HCT116 (cell line): Measurements from ENCODE around the gene RAPGEF6. TPM values are rescaled to one million over a fixed set of nuclear protein-coding genes. Genes with fewer than 3 reads are reported as not detected.

Source experiments
- ATAC-seq: fragments of 200-7000 bp; cut with Tn5 transposase; 2 replicates; pipeline ENCODE4 v1.9.1; 2020; ENCODE audit warnings: mild to moderate bottlenecking, moderate library complexity
- BruUV-seq: library from RNA; stranded (reverse); fragments of 400-500 nt; replicated peaks from 2 replicates; lab custom pipeline; 2021; lab: Mats Ljungman, UMichigan
- CTCF ChIA-PET: fragments of 300-600 bp; sonication (Branson Sonifier 250); formaldehyde crosslinking; loops from one replicate; lab custom pipeline; 2021; ENCODE audit warnings: antibody characterized with exemption; lab: Charles Lee
- POLR2A ChIA-PET: fragments of 300-600, 350-600 bp; sonication (Branson Sonifier 250); formaldehyde crosslinking; loops from one replicate; lab custom pipeline; 2021; ENCODE audit warnings: antibody characterized with exemption; lab: Charles Lee
- RAD21 ChIA-PET, 2 experiments: fragments of 300-600 bp; sonication (Branson Sonifier 250); formaldehyde crosslinking; loops; one replicate each; lab custom pipeline; 2023; ENCODE audit warnings: low total read pairs in 2 of 2; ENCODE audit not compliant: uncharacterized antibody in 2 of 2, unreplicated experiment in 2 of 2, low non-redundant PET in 1 of 2; lab: Charles Lee
- DNase-seq: peaks from one replicate; pipeline ENCODE4 v3.0.0-alpha.2; 2010; ENCODE audit warnings: low read depth, low spot score
- H2AFZ ChIP-seq: fragments of 200-600 bp; shearing (Covaris generic), sonication (generic); 2 replicates; pipeline ENCODE4 v1.6.1; 2017; ENCODE audit warnings: low read depth, mixed run types, mixed read lengths, antibody characterized with exemption, low read length; ENCODE audit not compliant: poor library complexity, severe bottlenecking
- H3K27ac ChIP-seq: 2 replicates; pipeline ENCODE4 v1.5.1; 2012; ENCODE audit warnings: low read depth, low read length
- H3K27me3 ChIP-seq: fragments of 200-600 bp; sonication (generic); 2 replicates; pipeline ENCODE4 v1.6.1; 2016; ENCODE audit warnings: mixed run types, low read length, mixed read lengths; ENCODE audit not compliant: insufficient read depth
- H3K36me3 ChIP-seq, 2 experiments: fragments of 200-500 bp in 1 of 2; fragments of 200-600 bp in 1 of 2; sonication (Bioruptor generic) in 1 of 2; sonication (generic) in 1 of 2; 2 replicates each; pipeline versions ENCODE4 v1.5.1 to v1.6.1; 2014 to 2016; ENCODE audit warnings: low read length in 2 of 2, inconsistent platforms in 1 of 2, mixed read lengths in 1 of 2, mixed run types in 1 of 2; ENCODE audit not compliant: insufficient read depth in 2 of 2, control insufficient read depth in 1 of 2
- H3K4me1 ChIP-seq, 2 experiments: fragments of 200-600 bp in 1 of 2; sonication (generic) in 1 of 2; 2 replicates each; pipeline versions ENCODE4 v1.5.1 to v1.6.1; 2012 to 2017; ENCODE audit warnings: low read length in 2 of 2, inconsistent platforms in 1 of 2, mild to moderate bottlenecking in 1 of 2, mixed read lengths in 1 of 2, mixed run types in 1 of 2, moderate library complexity in 1 of 2; ENCODE audit not compliant: insufficient read depth in 2 of 2, control insufficient read depth in 1 of 2
- H3K4me2 ChIP-seq: fragments of 200-600 bp; sonication (generic); 2 replicates; pipeline ENCODE4 v1.6.1; 2017; ENCODE audit warnings: mixed run types, low read length, mixed read lengths
- H3K4me3 ChIP-seq, 2 experiments: fragments of 200-600 bp in 1 of 2; sonication (generic) in 1 of 2; replicated peaks in 1 of 2; 2 replicates each; pipeline ENCODE4 v1.5.1; 2011 to 2016; ENCODE audit warnings: low read length in 2 of 2, control low read depth in 1 of 2, low read depth in 1 of 2, mild to moderate bottlenecking in 1 of 2, mixed read lengths in 1 of 2, mixed run types in 1 of 2
- H3K79me2 ChIP-seq: fragments of 200-600 bp; sonication (generic); 2 replicates; pipeline ENCODE4 v1.6.1; 2017; ENCODE audit warnings: mild to moderate bottlenecking, mixed run types, low read length, moderate library complexity, mixed read lengths; ENCODE audit not compliant: insufficient read depth
- H3K9ac ChIP-seq: fragments of 200-600 bp; sonication (generic); 2 replicates; pipeline ENCODE4 v1.6.1; 2016; ENCODE audit warnings: low read length, mixed read lengths
- H3K9me2 ChIP-seq: fragments of 200-600 bp; sonication (generic), shearing (Covaris generic); 2 replicates; pipeline ENCODE4 v1.6.1; 2017; ENCODE audit warnings: mixed run types, mild to moderate bottlenecking, moderate library complexity; ENCODE audit not compliant: insufficient read depth
- H3K9me3 ChIP-seq, 2 experiments: fragments of 200-500 bp in 1 of 2; fragments of 200-600 bp in 1 of 2; sonication (Bioruptor generic) in 1 of 2; sonication (generic) in 1 of 2; 2 replicates each; pipeline ENCODE4 v1.6.1; 2014 to 2017; ENCODE audit warnings: low read length in 2 of 2, mixed read lengths in 2 of 2, inconsistent platforms in 1 of 2, low read depth in 1 of 2, mild to moderate bottlenecking in 1 of 2, mixed run types in 1 of 2, moderate library complexity in 1 of 2; ENCODE audit not compliant: control insufficient read depth in 1 of 2, insufficient read depth in 1 of 2
- H4K20me1 ChIP-seq: fragments of 200-600 bp; sonication (generic), shearing (Covaris generic); 2 replicates; pipeline ENCODE4 v1.6.1; 2017; ENCODE audit warnings: mixed run types, mild to moderate bottlenecking, moderate library complexity; ENCODE audit not compliant: insufficient read depth
- ATF3 ChIP-seq: IDR thresholded peaks from 2 replicates; pipeline ENCODE4 v1.6.1; 2012
- CBX3 ChIP-seq: IDR thresholded peaks from 2 replicates; pipeline ENCODE4 v1.6.1; 2012; ENCODE audit warnings: low read depth
- CEBPB ChIP-seq: IDR thresholded peaks from 2 replicates; pipeline ENCODE4 v1.6.1; 2012; ENCODE audit warnings: low read depth
- CTCF ChIP-seq, 3 experiments: fragments of 200-600 bp in 1 of 3; sonication (generic) in 1 of 3; IDR thresholded peaks in 2 of 3; conservative IDR thresholded peaks in 1 of 3; 2 replicates each; pipeline ENCODE4 v1.5.1; 2012 to 2017; ENCODE audit warnings: low read depth in 2 of 3, low read length in 2 of 3, antibody characterized with exemption in 1 of 3, borderline replicate concordance in 1 of 3, control low read depth in 1 of 3, mild to moderate bottlenecking in 1 of 3, mixed read lengths in 1 of 3, mixed run types in 1 of 3, moderate library complexity in 1 of 3; ENCODE audit not compliant: insufficient read depth in 1 of 3
- ELF1 ChIP-seq: IDR thresholded peaks from 2 replicates; pipeline ENCODE4 v1.6.1; 2012; ENCODE audit warnings: low read depth, borderline replicate concordance
- EZH2phosphoT487 ChIP-seq: fragments of 200-600 bp; IDR thresholded peaks from 2 replicates; pipeline ENCODE4 v1.6.1; 2018; ENCODE audit warnings: antibody characterized with exemption, borderline replicate concordance
- FOSL1 ChIP-seq: IDR thresholded peaks from 2 replicates; pipeline ENCODE4 v1.6.1; 2012; ENCODE audit warnings: low read depth
- JUND ChIP-seq: IDR thresholded peaks from 2 replicates; pipeline ENCODE4 v1.6.1; 2012
- POLR2A ChIP-seq: IDR thresholded peaks from 2 replicates; pipeline ENCODE4 v1.7.0; 2011; ENCODE audit warnings: borderline replicate concordance; ENCODE audit not compliant: insufficient read depth, insufficient read length; ENCODE audit errors: extremely low read depth
- REST ChIP-seq: IDR thresholded peaks from 2 replicates; pipeline ENCODE4 v1.6.1; 2012; ENCODE audit warnings: low read depth
- SIN3A ChIP-seq: IDR thresholded peaks from 2 replicates; pipeline ENCODE4 v1.6.1; 2012; ENCODE audit warnings: low read depth
- YY1 ChIP-seq: IDR thresholded peaks from 2 replicates; pipeline ENCODE4 v1.6.1; 2011; ENCODE audit warnings: low read length, low read depth, moderate library complexity, mild to moderate bottlenecking; ENCODE audit not compliant: insufficient replicate concordance; ENCODE audit errors: extremely low read depth
- ZBTB33 ChIP-seq: IDR thresholded peaks from 2 replicates; pipeline ENCODE4 v1.6.1; 2011; ENCODE audit warnings: mild to moderate bottlenecking, low read length, moderate library complexity; ENCODE audit not compliant: insufficient replicate concordance; ENCODE audit errors: extremely low read depth
- ZFX ChIP-seq: fragments of 450-650 bp; IDR thresholded peaks from 2 replicates; pipeline ENCODE4 v1.6.1; 2017
- intact Hi-C: fragments of 100-400 bp; cut with micrococcal nuclease; formaldehyde crosslinking; loops from 2 replicates; pipeline ENCODE4 v1.10.0; 2022
- total RNA-seq: library from RNA; stranded (reverse); gene quantifications from one replicate; pipeline ENCODE4 v1.2.1, GENCODE V29; 2021; ENCODE audit not compliant: unreplicated experiment

The RAPGEF6 gene
- total RNA-seq, 1 experiment from 2014 or later = 18.4 TPM

- no peak for DNase-seq
- Histone ChIP-seq H3K4me2 (no peak overlapping the region), H4K20me1 (no peaks in the 10 kb centered on the region), H3K9ac (no peak overlapping the region), H3K9me3 (no peaks in the 10 kb centered on the region), H3K27me3 (no peaks in the 10 kb centered on the region), H3K79me2 (no peaks in the 10 kb centered on the region), H3K4me1 (no peaks in the 10 kb centered on the region), H3K4me3 (no peak overlapping the region), H3K27ac (no peak overlapping the region), H2AFZ (no peak overlapping the region), H3K9me2 (no peaks in the 10 kb centered on the region), H3K36me3 (peaks cover 2 to 4% of the 10 kb centered on the region in 2 experiments; a peak in 1 of 4 replicates)
- TF ChIP-seq ZBTB33 = no peak
- no peak for TF ChIP-seq ATF3
- no peak for TF ChIP-seq POLR2A
- no peak for TF ChIP-seq EZH2phosphoT487
- no peak for TF ChIP-seq FOSL1
- no peak for TF ChIP-seq ZFX
- TF ChIP-seq CTCF (IDR thresholded peaks at IDR 0.05 in 2 of 3, conservative IDR thresholded peaks at IDR 0.05 in 1 of 3; ENCODE audit: borderline replicate concordance in 1 of 3, insufficient read depth in 1 of 3, low read depth in 2 of 3, low read length in 2 of 3) = no peak
- TF ChIP-seq REST = no peak
- TF ChIP-seq JUND = no peak
- TF ChIP-seq ELF1 = no peak
- TF ChIP-seq CBX3 = no peak
- TF ChIP-seq SIN3A = no peak
- TF ChIP-seq CEBPB = no peak
- no peak for TF ChIP-seq YY1
- CTCF ChIA-PET = no interaction called here
- POLR2A ChIA-PET = no interaction called here
- BruUV-seq = no TSS peak
- intact Hi-C loops = no loop called here
- RAD21 ChIA-PET = no interaction called here
- ATAC-seq = no peak
These were observed 171.4 kb downstream of the RAPGEF6 start for GRCh38 chr5:131463656-131464055.
